Measurements from ENCODE around the gene PRODH2.

DNA sequence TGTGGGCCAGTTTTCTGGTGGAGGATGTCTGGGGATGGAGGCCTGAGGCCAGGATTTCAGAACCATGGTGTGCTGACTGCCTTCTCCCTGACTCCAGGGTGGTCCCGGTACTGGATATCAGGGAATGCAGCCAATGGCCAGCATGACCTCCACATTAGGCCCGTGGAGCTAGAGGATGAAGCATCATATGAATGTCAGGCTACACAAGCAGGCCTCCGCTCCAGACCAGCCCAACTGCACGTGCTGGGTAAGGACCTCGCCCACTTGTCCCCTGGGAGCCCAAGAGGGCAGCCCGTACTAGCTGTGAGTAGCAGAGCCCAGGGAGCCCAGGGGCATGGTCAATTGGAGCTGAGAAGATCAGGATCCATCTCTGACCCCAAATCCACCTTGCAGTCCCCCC lies 45.7 kb upstream of the PRODH2 start:
- TF ChIP-seq HDGF (IDR thresholded peaks at IDR 0.05; ENCODE audit: borderline replicate concordance) (no peak), FOXM1 (IDR thresholded peaks at IDR 0.05; ENCODE audit: borderline replicate concordance) (no peak), BHLHE40 (IDR thresholded peaks at IDR 0.05; ENCODE audit: borderline replicate concordance) (no peak), LEF1 (IDR thresholded peaks at IDR 0.05; ENCODE audit: borderline replicate concordance) (no peak), NFRKB (IDR thresholded peaks at IDR 0.05) (no peak), SUZ12 (IDR thresholded peaks at IDR 0.05) (no peak)
